Ovary (tissue), 9 donors: ENCODE measurements around the gene ARHGDIA. TPM values are rescaled to one million over a fixed set of nuclear protein-coding genes. Genes with fewer than 3 reads are reported as not detected.
"Not testable (repeated sequence)": the region's sequence is repeated elsewhere in the genome, so short reads cannot be mapped to it uniquely, and the experiment has no call there.

Experiments
- DNase-seq, 5 donors: peaks; one replicate each; pipeline ENCODE4 v3.0.0-alpha.2; 2019 to 2020
- H3K27ac ChIP-seq, 2 donors: fragments of 200-600 bp; one replicate each; pipeline versions ENCODE4 v1.5.1 to v1.8.0; 2019 to 2022
- H3K27me3 ChIP-seq: fragments of 200-600 bp; one replicate; pipeline ENCODE4 v1.8.0; 2022
- H3K36me3 ChIP-seq: fragments of 200-600 bp; sonication (generic); one replicate; pipeline ENCODE4 v1.5.1; 2019
- H3K4me1 ChIP-seq: one replicate; pipeline ENCODE4 v1.8.1; 2013; ENCODE audit warnings: mild to moderate bottlenecking, moderate library complexity; ENCODE audit not compliant: insufficient read depth
- H3K4me3 ChIP-seq: fragments of 200-600 bp; sonication (generic); one replicate; pipeline ENCODE4 v1.5.1; 2017
- H3K9me3 ChIP-seq, 2 donors: fragments of 200-600 bp in 1 of 2; sonication (generic) in 1 of 2; one replicate each; pipeline versions ENCODE4 v1.5.1 to v1.8.1; 2013 to 2019; ENCODE audit warnings: mild to moderate bottlenecking in 1 of 2, moderate library complexity in 1 of 2
- EP300 ChIP-seq: sonication (generic); formaldehyde crosslinking; IDR thresholded peaks from one replicate; pipeline ENCODE4 v1.6.1; 2017; ENCODE audit warnings: antibody characterized with exemption
- POLR2A ChIP-seq: fragments of 450-650 bp; IDR thresholded peaks from one replicate; pipeline ENCODE4 v1.6.1; 2017; ENCODE audit warnings: antibody characterized with exemption, mild to moderate bottlenecking, moderate library complexity
- WGBS, 3 donors: extraction: QIAGEN DNeasy Blood & Tissue Kit in 1 of 3; methylation state at CpG; one replicate each; pipeline versions ENCODE4 v1.1.5 to v1.1.7; 2013 to 2017; 5-methylcytosine and 5-hydroxymethylcytosine counted together
- intact Hi-C, 4 donors: fragments of 100-400 bp; cut with DNase I; formaldehyde crosslinking; loops; one replicate each; pipeline versions ENCODE4 v1.11.0 to v1.15.1; 2022 to 2023
- polyA plus RNA-seq, 2 donors: library from polyadenylated mRNA; stranded (reverse); fragments of 200-250 nt in 1 of 2; fragments of 350-450 nt in 1 of 2; fragmentation: Illumina TruSeq in 1 of 2; extraction: RNeasy Lipid Tissue Mini Kit (QIAGEN cat#74804) in 1 of 2; gene quantifications; one replicate each; pipeline ENCODE4 v1.2.3, GENCODE V29; 2013 to 2014
- total RNA-seq, 7 donors: library from RNA; depleted of rRNA in 2 of 7; stranded (reverse); fragments of >200 nt in 2 of 7; fragmentation: NEBNext Ultra II Directional in 3 of 7; extraction: Animal tissue kit (Norgen Biotek cat#: 25700) in 3 of 7; gene quantifications; one replicate each; pipeline versions ENCODE4 v1.1.0 to v1.2.4, GENCODE V29; 2016 to 2023
- TF ChIP-seq, protein P1 (sequence below), 3 donors: fragments of 450-650 bp in 2 of 3; fragments of 200-600 bp in 1 of 3; IDR thresholded peaks; one replicate each; pipeline versions ENCODE4 v1.5.1 to v1.8.0; 2016 to 2022; ENCODE audit warnings: antibody characterized with exemption in 3 of 3, mild to moderate bottlenecking in 1 of 3
- donor health status: DM: no; HTN: no; CAD: no; lungs with moderate emphysema.
- donor health status: DM: no; HTN: no; CAD: no.
- donor health status: Bipolar disorder and iron deficiency.
- donor health status: DM: yes; HTN: yes; CAD: no.
- donor health status: DM: no; HTN: no; CAD: no.
- donor health status: DM: yes; HTN: yes; CAD: no.

The ARHGDIA gene
- total and polyA plus RNA-seq, 9 donors: 52.0 to 455 (median 293) TPM

- 86 to 93% (median 86%) methylated on average over 15 of the region's 15 CpGs for WGBS, 3 donors
- Histone ChIP-seq H3K36me3 (no peaks in the 10 kb centered on the region), H3K4me3 (no peak overlapping the region), H3K4me1 (peaks cover 12% of the 10 kb centered on the region), H3K9me3 (no peaks in the 10 kb centered on the region), H3K27ac (peak overlapping the region in 1 of 2 donors; percentile 2), H3K27me3 (no peaks in the 10 kb centered on the region)
- TF ChIP-seq, protein P1, sequence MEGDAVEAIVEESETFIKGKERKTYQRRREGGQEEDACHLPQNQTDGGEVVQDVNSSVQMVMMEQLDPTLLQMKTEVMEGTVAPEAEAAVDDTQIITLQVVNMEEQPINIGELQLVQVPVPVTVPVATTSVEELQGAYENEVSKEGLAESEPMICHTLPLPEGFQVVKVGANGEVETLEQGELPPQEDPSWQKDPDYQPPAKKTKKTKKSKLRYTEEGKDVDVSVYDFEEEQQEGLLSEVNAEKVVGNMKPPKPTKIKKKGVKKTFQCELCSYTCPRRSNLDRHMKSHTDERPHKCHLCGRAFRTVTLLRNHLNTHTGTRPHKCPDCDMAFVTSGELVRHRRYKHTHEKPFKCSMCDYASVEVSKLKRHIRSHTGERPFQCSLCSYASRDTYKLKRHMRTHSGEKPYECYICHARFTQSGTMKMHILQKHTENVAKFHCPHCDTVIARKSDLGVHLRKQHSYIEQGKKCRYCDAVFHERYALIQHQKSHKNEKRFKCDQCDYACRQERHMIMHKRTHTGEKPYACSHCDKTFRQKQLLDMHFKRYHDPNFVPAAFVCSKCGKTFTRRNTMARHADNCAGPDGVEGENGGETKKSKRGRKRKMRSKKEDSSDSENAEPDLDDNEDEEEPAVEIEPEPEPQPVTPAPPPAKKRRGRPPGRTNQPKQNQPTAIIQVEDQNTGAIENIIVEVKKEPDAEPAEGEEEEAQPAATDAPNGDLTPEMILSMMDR (IDR thresholded peaks at IDR 0.05): no peak
- TF ChIP-seq EP300 (no peak), POLR2A (no peak)
- intact Hi-C loops: no loop called here
- no peak for DNase-seq
Observed at GRCh38 chr17:81841866-81842265, 29.3 kb downstream of the ARHGDIA start.

GRCh38 chr17:81840826-81841778, 30.0 kb downstream of the ARHGDIA start:
- Histone ChIP-seq H3K36me3 (no peaks in the 10 kb centered on the region), H3K27me3 (no peaks in the 10 kb centered on the region), H3K4me1 (peaks cover 12% of the 10 kb centered on the region), H3K9me3 (no peaks in the 10 kb centered on the region), H3K27ac (peak overlapping the region in 1 of 2 donors; percentile 2), H3K4me3 (no peak overlapping the region)
- intact Hi-C loops: no loop called here
- TF ChIP-seq, protein P1 (IDR thresholded peaks at IDR 0.05): no peak
- WGBS, 3 donors: 30 to 59% (median 36%) methylated on average over 37 to 40 of the region's 40 CpGs
- DNase-seq: peak in 1 of 5 donors; percentile 57

DNA sequence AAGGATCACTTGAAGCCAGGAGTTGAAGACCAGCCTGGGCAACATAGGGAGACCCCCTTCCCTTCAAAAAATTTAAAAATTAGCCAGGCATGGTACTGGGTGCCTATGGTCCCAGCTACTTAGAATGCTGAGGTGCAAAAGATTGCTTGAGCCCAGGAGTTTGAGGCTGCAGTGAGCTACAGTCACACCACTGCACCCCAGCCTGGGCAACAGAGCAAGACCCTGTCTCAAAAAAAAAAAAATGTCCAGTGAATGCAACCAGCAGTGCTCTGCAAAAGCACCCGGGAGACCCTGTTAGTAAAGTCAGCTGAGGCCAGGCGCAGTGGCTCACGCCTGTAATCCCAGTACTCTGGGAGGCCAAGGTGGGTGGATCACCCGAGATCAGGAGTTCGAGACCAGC, 31.1 kb downstream of the ARHGDIA start:
- DNase-seq, H3K36me3 ChIP-seq, H3K27ac ChIP-seq, intact Hi-C loops, H3K27me3 ChIP-seq, H3K9me3 ChIP-seq, H3K4me3 ChIP-seq: not testable (repeated sequence)
- WGBS, 3 donors: 92 to 97% (median 92%) methylated on average over 5 of the region's 5 CpGs
- peaks cover 12% of the 10 kb centered on the region for H3K4me1 ChIP-seq

DNA sequence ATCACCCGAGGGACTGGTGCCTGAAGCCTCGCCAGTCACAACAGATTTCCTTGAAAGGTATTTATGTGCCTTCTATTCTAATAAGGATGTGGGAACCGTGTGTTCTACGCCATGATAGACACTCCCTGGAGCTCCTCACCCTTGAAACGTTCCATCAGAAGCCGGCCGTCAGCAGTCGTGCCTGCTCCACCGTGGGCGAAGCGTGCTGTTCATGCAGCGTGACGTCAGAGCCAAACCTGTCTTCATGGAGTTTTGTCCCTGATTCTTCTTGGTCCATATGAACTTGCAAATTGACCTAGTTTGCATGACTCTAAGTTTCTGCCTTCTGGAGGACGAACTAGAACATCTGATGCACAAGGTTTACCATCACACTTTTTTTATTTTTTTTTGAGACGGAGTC, 31.8 kb downstream of the ARHGDIA start:
- TF ChIP-seq, protein P1 (IDR thresholded peaks at IDR 0.05): no peak
- TF ChIP-seq POLR2A: no peak
- no peak for TF ChIP-seq EP300
- no peak overlapping the region for H3K27ac ChIP-seq
- H3K9me3 ChIP-seq: no peaks in the 10 kb centered on the region
- no peak for DNase-seq
- no peaks in the 10 kb centered on the region for H3K36me3 ChIP-seq
- H3K4me1 ChIP-seq: peaks cover 12% of the 10 kb centered on the region
- H3K27me3 ChIP-seq: no peaks in the 10 kb centered on the region
- H3K4me3 ChIP-seq: no peak overlapping the region
- WGBS, 3 donors: 81 to 82% (median 82%) methylated on average over 14 to 15 of the region's 15 CpGs
- intact Hi-C loops: no loop called here

- 44 to 47% (median 46%) methylated on average over 15 to 17 of the region's 17 CpGs for WGBS, 3 donors
- TF ChIP-seq POLR2A: no peak
- TF ChIP-seq EP300: no peak
- TF ChIP-seq, protein P1 (IDR thresholded peaks at IDR 0.05): no peak
- Histone ChIP-seq H3K4me3 (no peak overlapping the region), H3K9me3 (no peaks in the 10 kb centered on the region), H3K4me1 (peaks cover 13% of the 10 kb centered on the region), H3K36me3 (no peaks in the 10 kb centered on the region), H3K27ac (no peak overlapping the region), H3K27me3 (no peaks in the 10 kb centered on the region)
- intact Hi-C loops: no loop called here
- DNase-seq: no peak
Observed at GRCh38 chr17:81838753-81839255, 32.3 kb downstream of the ARHGDIA start.
